ENCODE data around the gene TRIM2.

- no peak for TF ChIP-seq POLR2A (IDR thresholded peaks at IDR 0.05)
- TF ChIP-seq CTCF (IDR thresholded peaks at IDR 0.05): no peak
- no peak for TF ChIP-seq POLR2AphosphoS5 (IDR thresholded peaks at IDR 0.05)
These were observed 13.2 kb downstream of the TRIM2 start for GRCh38 chr4:153217440-153217839.

Data from upper lobe of left lung (tissue), 4 donors.